HEK293 (cell line): ENCODE data around the gene ZC2HC1C.

Experiments
- FEZF1 ChIP-seq: fragments of 450-650 bp; formaldehyde crosslinking; IDR thresholded peaks from 2 replicates; pipeline ENCODE4 v1.5.1; 2016; ENCODE audit warnings: missing biosample characterization, missing genetic modification characterization
- GLI4 ChIP-seq: fragments of 450-650 bp; formaldehyde crosslinking; IDR thresholded peaks from 2 replicates; pipeline ENCODE4 v1.5.1; 2016; ENCODE audit warnings: missing biosample characterization, missing genetic modification characterization
- INSM2 ChIP-seq: fragments of 450-650 bp; formaldehyde crosslinking; IDR thresholded peaks from 2 replicates; pipeline ENCODE4 v1.5.1; 2016; ENCODE audit warnings: missing biosample characterization, missing genetic modification characterization
- KLF16 ChIP-seq: fragments of 450-650 bp; formaldehyde crosslinking; IDR thresholded peaks from 2 replicates; pipeline ENCODE4 v1.5.1; 2017; ENCODE audit warnings: missing biosample characterization, missing genetic modification characterization
- KLF8 ChIP-seq: fragments of 450-650 bp; formaldehyde crosslinking; IDR thresholded peaks from 2 replicates; pipeline ENCODE4 v1.5.1; 2016; ENCODE audit warnings: missing biosample characterization, missing genetic modification characterization
- PRDM4 ChIP-seq: fragments of 450-650 bp; formaldehyde crosslinking; IDR thresholded peaks from 2 replicates; pipeline ENCODE4 v1.5.1; 2017; ENCODE audit warnings: missing biosample characterization, missing genetic modification characterization
- SP7 ChIP-seq: fragments of 450-650 bp; formaldehyde crosslinking; IDR thresholded peaks from 2 replicates; pipeline ENCODE4 v1.5.1; 2016; ENCODE audit warnings: missing biosample characterization, missing genetic modification characterization
- YY1 ChIP-seq: fragments of 450-650 bp; formaldehyde crosslinking; IDR thresholded peaks from 2 replicates; pipeline ENCODE4 v1.5.1; 2018; ENCODE audit warnings: missing biosample characterization, missing genetic modification characterization
- ZBTB20 ChIP-seq: fragments of 450-650 bp; formaldehyde crosslinking; IDR thresholded peaks from 2 replicates; pipeline ENCODE4 v1.5.1; 2016; ENCODE audit warnings: missing biosample characterization, missing genetic modification characterization
- ZBTB7A ChIP-seq: fragments of 450-650 bp; formaldehyde crosslinking; IDR thresholded peaks from 2 replicates; pipeline ENCODE4 v1.5.1; 2016; ENCODE audit warnings: low read depth, missing biosample characterization, missing genetic modification characterization
- ZNF248 ChIP-seq: fragments of 450-650 bp; formaldehyde crosslinking; IDR thresholded peaks from 2 replicates; pipeline ENCODE4 v1.5.1; 2017; ENCODE audit warnings: missing biosample characterization, missing genetic modification characterization
- ZNF335 ChIP-seq: fragments of 450-650 bp; formaldehyde crosslinking; conservative IDR thresholded peaks from 2 replicates; pipeline ENCODE4 v1.5.1; 2016; ENCODE audit warnings: missing biosample characterization, missing genetic modification characterization
- ZNF473 ChIP-seq: fragments of 450-650 bp; formaldehyde crosslinking; IDR thresholded peaks from 2 replicates; pipeline ENCODE4 v1.5.1; 2017; ENCODE audit warnings: missing biosample characterization, missing genetic modification characterization
- ZNF48 ChIP-seq: fragments of 450-650 bp; formaldehyde crosslinking; IDR thresholded peaks from 2 replicates; pipeline ENCODE4 v1.5.1; 2016; ENCODE audit warnings: missing biosample characterization, missing genetic modification characterization
- ZNF585B ChIP-seq: fragments of 450-650 bp; formaldehyde crosslinking; IDR thresholded peaks from 2 replicates; pipeline ENCODE4 v1.5.1; 2016; ENCODE audit warnings: missing biosample characterization, missing genetic modification characterization
- ZNF623 ChIP-seq: fragments of 450-650 bp; formaldehyde crosslinking; IDR thresholded peaks from 2 replicates; pipeline ENCODE4 v1.5.1; 2016; ENCODE audit warnings: missing biosample characterization, missing genetic modification characterization
- ZNF645 ChIP-seq: fragments of 450-650 bp; formaldehyde crosslinking; IDR thresholded peaks from 2 replicates; pipeline ENCODE4; 2016; ENCODE audit warnings: missing biosample characterization, missing genetic modification characterization
- ZNF660 ChIP-seq: fragments of 450-650 bp; IDR thresholded peaks from 2 replicates; pipeline ENCODE4 v1.5.1; 2018; ENCODE audit warnings: missing biosample characterization, mild to moderate bottlenecking, missing genetic modification characterization
- ZNF670 ChIP-seq: fragments of 450-650 bp; formaldehyde crosslinking; IDR thresholded peaks from 2 replicates; pipeline ENCODE4 v1.5.1; 2016; ENCODE audit warnings: missing biosample characterization, missing genetic modification characterization, low read depth
- ZNF677 ChIP-seq: fragments of 450-650 bp; IDR thresholded peaks from 2 replicates; pipeline ENCODE4 v1.5.0; 2018; ENCODE audit warnings: missing biosample characterization, mild to moderate bottlenecking, missing genetic modification characterization, moderate library complexity
- ZNF776 ChIP-seq: fragments of 450-650 bp; formaldehyde crosslinking; IDR thresholded peaks from 2 replicates; pipeline ENCODE4 v1.5.0; 2017; ENCODE audit warnings: missing biosample characterization, missing genetic modification characterization, borderline replicate concordance
- ZNF777 ChIP-seq: fragments of 450-650 bp; formaldehyde crosslinking; IDR thresholded peaks from 2 replicates; pipeline ENCODE4 v1.5.1; 2017; ENCODE audit warnings: missing biosample characterization, missing genetic modification characterization, borderline replicate concordance
- ZSCAN23 ChIP-seq: fragments of 450-650 bp; formaldehyde crosslinking; IDR thresholded peaks from 2 replicates; pipeline ENCODE4 v1.5.1; 2016; ENCODE audit warnings: missing biosample characterization, missing genetic modification characterization
- TF ChIP-seq, protein P1 (sequence below): fragments of 450-650 bp; formaldehyde crosslinking; IDR thresholded peaks from 2 replicates; pipeline ENCODE4 v1.5.1; 2017; ENCODE audit warnings: missing biosample characterization, missing genetic modification characterization
- TF ChIP-seq, protein P2 (sequence below): fragments of 450-650 bp; formaldehyde crosslinking; conservative IDR thresholded peaks from 2 replicates; pipeline ENCODE4 v1.5.1; 2016; ENCODE audit warnings: low read depth, missing biosample characterization, missing genetic modification characterization
- TF ChIP-seq, protein P3 (sequence below): fragments of 450-650 bp; formaldehyde crosslinking; IDR thresholded peaks from 2 replicates; pipeline ENCODE4 v1.5.1; 2016; ENCODE audit warnings: missing biosample characterization, missing genetic modification characterization
- TF ChIP-seq, protein P4 (sequence below): fragments of 450-650 bp; formaldehyde crosslinking; IDR thresholded peaks from 2 replicates; pipeline ENCODE4 v1.5.0; 2017; ENCODE audit warnings: missing biosample characterization, missing genetic modification characterization, borderline replicate concordance

ZC2HC1C gene

GRCh38 chr14:75128596-75128990 is 59.2 kb downstream of the ZC2HC1C start (continued):
- 0 out of 2 replicates have a peak, but pooled peaks have one; percentile 22 for TF ChIP-seq INSM2 (tag by site-specific recombination)
- TF ChIP-seq KLF8 (tag by site-specific recombination) = no peak
- TF ChIP-seq ZNF585B (tag by site-specific recombination) = no peak
- TF ChIP-seq ZNF677 (tag by site-specific recombination) = no peak
- no peak for TF ChIP-seq ZNF776
- no peak for TF ChIP-seq GLI4 (tag by site-specific recombination)
- TF ChIP-seq ZNF48 (tag by site-specific recombination) = no peak
- no peak for TF ChIP-seq SP7
- no peak for TF ChIP-seq ZSCAN23 (tag by site-specific recombination)
- no peak for TF ChIP-seq ZNF473 (tag by site-specific recombination)
- TF ChIP-seq ZNF670 (tag by site-specific recombination) = no peak
- TF ChIP-seq ZNF248 (tag by site-specific recombination) = no peak
- no peak for TF ChIP-seq ZNF660 (tag by site-specific recombination)
- no peak for TF ChIP-seq YY1 (tag by site-specific recombination)
- no peak for TF ChIP-seq ZNF645
- no peak for TF ChIP-seq ZBTB7A
- TF ChIP-seq, protein P1, sequence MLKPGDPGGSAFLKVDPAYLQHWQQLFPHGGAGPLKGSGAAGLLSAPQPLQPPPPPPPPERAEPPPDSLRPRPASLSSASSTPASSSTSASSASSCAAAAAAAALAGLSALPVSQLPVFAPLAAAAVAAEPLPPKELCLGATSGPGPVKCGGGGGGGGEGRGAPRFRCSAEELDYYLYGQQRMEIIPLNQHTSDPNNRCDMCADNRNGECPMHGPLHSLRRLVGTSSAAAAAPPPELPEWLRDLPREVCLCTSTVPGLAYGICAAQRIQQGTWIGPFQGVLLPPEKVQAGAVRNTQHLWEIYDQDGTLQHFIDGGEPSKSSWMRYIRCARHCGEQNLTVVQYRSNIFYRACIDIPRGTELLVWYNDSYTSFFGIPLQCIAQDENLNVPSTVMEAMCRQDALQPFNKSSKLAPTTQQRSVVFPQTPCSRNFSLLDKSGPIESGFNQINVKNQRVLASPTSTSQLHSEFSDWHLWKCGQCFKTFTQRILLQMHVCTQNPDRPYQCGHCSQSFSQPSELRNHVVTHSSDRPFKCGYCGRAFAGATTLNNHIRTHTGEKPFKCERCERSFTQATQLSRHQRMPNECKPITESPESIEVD (tag by site-specific recombination) = peak; percentile 90
- TF ChIP-seq, protein P2, sequence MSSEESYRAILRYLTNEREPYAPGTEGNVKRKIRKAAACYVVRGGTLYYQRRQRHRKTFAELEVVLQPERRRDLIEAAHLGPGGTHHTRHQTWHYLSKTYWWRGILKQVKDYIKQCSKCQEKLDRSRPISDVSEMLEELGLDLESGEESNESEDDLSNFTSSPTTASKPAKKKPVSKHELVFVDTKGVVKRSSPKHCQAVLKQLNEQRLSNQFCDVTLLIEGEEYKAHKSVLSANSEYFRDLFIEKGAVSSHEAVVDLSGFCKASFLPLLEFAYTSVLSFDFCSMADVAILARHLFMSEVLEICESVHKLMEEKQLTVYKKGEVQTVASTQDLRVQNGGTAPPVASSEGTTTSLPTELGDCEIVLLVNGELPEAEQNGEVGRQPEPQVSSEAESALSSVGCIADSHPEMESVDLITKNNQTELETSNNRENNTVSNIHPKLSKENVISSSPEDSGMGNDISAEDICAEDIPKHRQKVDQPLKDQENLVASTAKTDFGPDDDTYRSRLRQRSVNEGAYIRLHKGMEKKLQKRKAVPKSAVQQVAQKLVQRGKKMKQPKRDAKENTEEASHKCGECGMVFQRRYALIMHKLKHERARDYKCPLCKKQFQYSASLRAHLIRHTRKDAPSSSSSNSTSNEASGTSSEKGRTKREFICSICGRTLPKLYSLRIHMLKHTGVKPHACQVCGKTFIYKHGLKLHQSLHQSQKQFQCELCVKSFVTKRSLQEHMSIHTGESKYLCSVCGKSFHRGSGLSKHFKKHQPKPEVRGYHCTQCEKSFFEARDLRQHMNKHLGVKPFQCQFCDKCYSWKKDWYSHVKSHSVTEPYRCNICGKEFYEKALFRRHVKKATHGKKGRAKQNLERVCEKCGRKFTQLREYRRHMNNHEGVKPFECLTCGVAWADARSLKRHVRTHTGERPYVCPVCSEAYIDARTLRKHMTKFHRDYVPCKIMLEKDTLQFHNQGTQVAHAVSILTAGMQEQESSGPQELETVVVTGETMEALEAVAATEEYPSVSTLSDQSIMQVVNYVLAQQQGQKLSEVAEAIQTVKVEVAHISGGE (tag by site-specific recombination) = no peak
- no peak for TF ChIP-seq ZBTB20 (tag by site-specific recombination)
- no peak for TF ChIP-seq ZNF335 (tag by site-specific recombination)
- peak; percentile 25; the same call in 1 of the 2 replicates for TF ChIP-seq FEZF1 (tag by site-specific recombination)
- TF ChIP-seq ZNF777 (tag by site-specific recombination) = no peak
- TF ChIP-seq, protein P3, sequence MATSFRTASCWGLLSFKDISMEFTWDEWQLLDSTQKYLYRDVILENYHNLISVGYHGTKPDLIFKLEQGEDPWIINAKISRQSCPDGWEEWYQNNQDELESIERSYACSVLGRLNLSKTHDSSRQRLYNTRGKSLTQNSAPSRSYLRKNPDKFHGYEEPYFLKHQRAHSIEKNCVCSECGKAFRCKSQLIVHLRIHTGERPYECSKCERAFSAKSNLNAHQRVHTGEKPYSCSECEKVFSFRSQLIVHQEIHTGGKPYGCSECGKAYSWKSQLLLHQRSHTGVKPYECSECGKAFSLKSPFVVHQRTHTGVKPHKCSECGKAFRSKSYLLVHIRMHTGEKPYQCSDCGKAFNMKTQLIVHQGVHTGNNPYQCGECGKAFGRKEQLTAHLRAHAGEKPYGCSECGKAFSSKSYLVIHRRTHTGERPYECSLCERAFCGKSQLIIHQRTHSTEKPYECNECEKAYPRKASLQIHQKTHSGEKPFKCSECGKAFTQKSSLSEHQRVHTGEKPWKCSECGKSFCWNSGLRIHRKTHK = no peak
- TF ChIP-seq, protein P4, sequence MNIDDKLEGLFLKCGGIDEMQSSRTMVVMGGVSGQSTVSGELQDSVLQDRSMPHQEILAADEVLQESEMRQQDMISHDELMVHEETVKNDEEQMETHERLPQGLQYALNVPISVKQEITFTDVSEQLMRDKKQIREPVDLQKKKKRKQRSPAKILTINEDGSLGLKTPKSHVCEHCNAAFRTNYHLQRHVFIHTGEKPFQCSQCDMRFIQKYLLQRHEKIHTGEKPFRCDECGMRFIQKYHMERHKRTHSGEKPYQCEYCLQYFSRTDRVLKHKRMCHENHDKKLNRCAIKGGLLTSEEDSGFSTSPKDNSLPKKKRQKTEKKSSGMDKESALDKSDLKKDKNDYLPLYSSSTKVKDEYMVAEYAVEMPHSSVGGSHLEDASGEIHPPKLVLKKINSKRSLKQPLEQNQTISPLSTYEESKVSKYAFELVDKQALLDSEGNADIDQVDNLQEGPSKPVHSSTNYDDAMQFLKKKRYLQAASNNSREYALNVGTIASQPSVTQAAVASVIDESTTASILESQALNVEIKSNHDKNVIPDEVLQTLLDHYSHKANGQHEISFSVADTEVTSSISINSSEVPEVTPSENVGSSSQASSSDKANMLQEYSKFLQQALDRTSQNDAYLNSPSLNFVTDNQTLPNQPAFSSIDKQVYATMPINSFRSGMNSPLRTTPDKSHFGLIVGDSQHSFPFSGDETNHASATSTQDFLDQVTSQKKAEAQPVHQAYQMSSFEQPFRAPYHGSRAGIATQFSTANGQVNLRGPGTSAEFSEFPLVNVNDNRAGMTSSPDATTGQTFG (tag by site-specific recombination) = no peak
- TF ChIP-seq ZNF623 (tag by site-specific recombination) = no peak
- peak; percentile 76 for TF ChIP-seq PRDM4 (tag by site-specific recombination)
- no peak for TF ChIP-seq KLF16 (tag by site-specific recombination)
